Aorta (tissue), 5 donors: Measurements from ENCODE around the gene TRPM2. TPM values are rescaled to one million over a fixed set of nuclear protein-coding genes. Genes with fewer than 3 reads are reported as not detected.
"Not testable (repeated sequence)": the region's sequence is repeated elsewhere in the genome, so short reads cannot be mapped to it uniquely, and the experiment has no call there.

Source experiments
- ATAC-seq: fragments of 200-7000 bp; cut with Tn5 transposase; one replicate; pipeline ENCODE4 v1.9.1; 2022; ENCODE audit warnings: moderate library complexity; ENCODE audit not compliant: low FRiP score
- DNase-seq, 2 donors: peaks; one replicate each; pipeline ENCODE4 v3.0.0-alpha.2; 2020
- H3K27ac ChIP-seq, 2 donors: one replicate each; pipeline ENCODE4 v1.5.1; 2013; ENCODE audit warnings: low read length in 2 of 2, mild to moderate bottlenecking in 2 of 2, moderate library complexity in 2 of 2, control low read depth in 1 of 2, inconsistent platforms in 1 of 2, low read depth in 1 of 2
- H3K27me3 ChIP-seq, 2 donors: one replicate each; pipeline ENCODE4 v1.6.1; 2013; ENCODE audit warnings: control low read depth in 1 of 2, low read length in 1 of 2, mild to moderate bottlenecking in 1 of 2, moderate library complexity in 1 of 2; ENCODE audit not compliant: insufficient read depth in 2 of 2, control insufficient read depth in 1 of 2
- H3K36me3 ChIP-seq, 2 donors: one replicate each; pipeline ENCODE4 v1.6.1; 2013; ENCODE audit warnings: control low read depth in 1 of 2, low read length in 1 of 2, mild to moderate bottlenecking in 1 of 2; ENCODE audit not compliant: insufficient read depth in 2 of 2, control insufficient read depth in 1 of 2
- H3K4me1 ChIP-seq, 2 donors: one replicate each; pipeline ENCODE4 v1.6.1; 2013; ENCODE audit warnings: low read length in 2 of 2, control low read depth in 1 of 2, mild to moderate bottlenecking in 1 of 2, moderate library complexity in 1 of 2; ENCODE audit not compliant: insufficient read depth in 2 of 2, control insufficient read depth in 1 of 2
- H3K4me3 ChIP-seq, 2 donors: one replicate each; pipeline ENCODE4 v1.5.1; 2013; ENCODE audit warnings: low read length in 2 of 2, control low read depth in 1 of 2, mild to moderate bottlenecking in 1 of 2
- H3K9me3 ChIP-seq: one replicate; pipeline ENCODE4 v1.6.1; 2013; ENCODE audit warnings: mild to moderate bottlenecking, low read length; ENCODE audit not compliant: control insufficient read depth
- WGBS, 2 donors: extraction: QIAGEN DNeasy Blood & Tissue Kit; methylation state at CpG; one replicate each; pipeline ENCODE4 v1.1.7; 2013; 5-methylcytosine and 5-hydroxymethylcytosine counted together
- intact Hi-C, 2 donors: fragments of 100-400 bp; cut with DNase I; formaldehyde crosslinking; loops; one replicate each; pipeline versions ENCODE4 v1.14.2 to v1.15.0; 2022
- polyA plus RNA-seq, 2 donors: library from polyadenylated mRNA; stranded (reverse); fragments of 200-250 nt; gene quantifications; one replicate each; pipeline ENCODE4 v1.2.3, GENCODE V29; 2013
- total RNA-seq, 2 donors: library from RNA; stranded (reverse); fragmentation: NEBNext Ultra II Directional; extraction: Animal tissue kit (Norgen Biotek cat#: 25700); gene quantifications; one replicate each; pipeline ENCODE4 v1.2.1, GENCODE V29; 2021
- donor health status: healthy with polysubstance abuse.
- donor health status: Bipolar disorder and iron deficiency.
- donor health status: DM: no; HTN: no; CAD: no.
- donor health status: DM: no; HTN: no; CAD: no.
- donor health status: DM: yes; HTN: yes; CAD: no.

Gene TRPM2
- total and polyA plus RNA-seq, 4 donors: 2.2 to 15.8 (median 5.9) TPM

GRCh38 chr21:44354775-44355771, 1.7 kb downstream of the TRPM2 start:
- no peaks in the 10 kb centered on the region for H3K4me1 ChIP-seq
- 80% methylated on average over 24 of the region's 24 CpGs for WGBS, 2 donors
- no peak overlapping the region for H3K4me3 ChIP-seq
- H3K27ac ChIP-seq: no peak overlapping the region
- ATAC-seq (no peak), DNase-seq (no peak)
- intact Hi-C loops: no loop called here
- H3K36me3 ChIP-seq: no peaks in the 10 kb centered on the region
- H3K27me3 ChIP-seq: no peaks in the 10 kb centered on the region
- H3K9me3 ChIP-seq: no peaks in the 10 kb centered on the region

- H3K4me3 ChIP-seq: no peak overlapping the region
- intact Hi-C loops: no loop called here
- H3K9me3 ChIP-seq: no peaks in the 10 kb centered on the region
- H3K27ac ChIP-seq: no peak overlapping the region
- no peaks in the 10 kb centered on the region for H3K36me3 ChIP-seq
- DNase-seq (no peak), ATAC-seq (no peak)
- WGBS, 2 donors: 58 to 70% methylated on average over 11 of the region's 11 CpGs
- H3K4me1 ChIP-seq: no peaks in the 10 kb centered on the region
- no peaks in the 10 kb centered on the region for H3K27me3 ChIP-seq
Measured at GRCh38 chr21:44356160-44356559, 2.7 kb downstream of the TRPM2 start.

- H3K27me3 ChIP-seq: no peaks in the 10 kb centered on the region
- no peak overlapping the region for H3K4me3 ChIP-seq
- no peaks in the 10 kb centered on the region for H3K9me3 ChIP-seq
- no peaks in the 10 kb centered on the region for H3K36me3 ChIP-seq
- DNase-seq (no peak), ATAC-seq (no peak)
- no peak overlapping the region for H3K27ac ChIP-seq
- no peaks in the 10 kb centered on the region for H3K4me1 ChIP-seq
- intact Hi-C loops: no loop called here
- WGBS, 2 donors: 89 to 91% methylated on average over 6 of the region's 6 CpGs
Measured at GRCh38 chr21:44356636-44357035, 3.2 kb downstream of the TRPM2 start.

GRCh38 chr21:44357064-44357837, 3.8 kb downstream of the TRPM2 start:
- 84 to 86% methylated on average over 21 of the region's 21 CpGs for WGBS, 2 donors
- Histone ChIP-seq H3K4me1 (no peaks in the 10 kb centered on the region), H3K27me3 (no peaks in the 10 kb centered on the region), H3K9me3 (no peaks in the 10 kb centered on the region), H3K4me3 (no peak overlapping the region), H3K27ac (no peak overlapping the region), H3K36me3 (no peaks in the 10 kb centered on the region)
- ATAC-seq: no peak
- intact Hi-C loops: no loop called here
- no peak for DNase-seq

GRCh38 chr21:44359396-44359795, 6.0 kb downstream of the TRPM2 start:
- intact Hi-C loops: no loop called here
- H3K27ac ChIP-seq: no peak overlapping the region
- ATAC-seq: no peak
- H3K27me3 ChIP-seq: no peaks in the 10 kb centered on the region
- no peaks in the 10 kb centered on the region for H3K4me1 ChIP-seq
- peaks cover 5% of the 10 kb centered on the region for H3K9me3 ChIP-seq
- H3K4me3 ChIP-seq: no peak overlapping the region
- 89% methylated on average over 8 of the region's 8 CpGs for WGBS, 2 donors
- H3K36me3 ChIP-seq: no peaks in the 10 kb centered on the region
- DNase-seq: no peak

- no peaks in the 10 kb centered on the region for H3K4me1 ChIP-seq
- DNase-seq (peak; percentile 47 to 55), ATAC-seq (no peak)
- intact Hi-C loops: loop anchor here in 1 of 2 donors (10.0 kb wide), 1 partner anchor 55 kb away; no protein-coding TSS in a partner anchor
- H3K27ac ChIP-seq: no peak overlapping the region
- WGBS, 2 donors: 35% methylated on average over 8 of the region's 8 CpGs
- no peaks in the 10 kb centered on the region for H3K36me3 ChIP-seq
- H3K9me3 ChIP-seq: peaks cover 5% of the 10 kb centered on the region
- no peaks in the 10 kb centered on the region for H3K27me3 ChIP-seq
- H3K4me3 ChIP-seq: no peak overlapping the region
Measured at GRCh38 chr21:44360159-44360558, 6.7 kb downstream of the TRPM2 start.

- not testable (repeated sequence) for DNase-seq, H3K4me3 ChIP-seq, H3K27ac ChIP-seq, H3K36me3 ChIP-seq, H3K4me1 ChIP-seq, ATAC-seq, H3K27me3 ChIP-seq, H3K9me3 ChIP-seq
- WGBS, 2 donors: 86 to 95% methylated on average over 5 of the region's 5 CpGs
- intact Hi-C loops: loop anchor here in 1 of 2 donors (10.0 kb wide), 1 partner anchor 53 kb away; no protein-coding TSS in a partner anchor
Measured at GRCh38 chr21:44361903-44362302, 8.5 kb downstream of the TRPM2 start.

- no peaks in the 10 kb centered on the region for H3K27me3 ChIP-seq
- no peak for ATAC-seq
- WGBS, 2 donors: 94% methylated on average over 1 of the region's 1 CpG
Measured at GRCh38 chr21:44363278-44363677, 9.9 kb downstream of the TRPM2 start.

More at GRCh38 chr21:44363278-44363677, 9.9 kb downstream of the TRPM2 start:
- Histone ChIP-seq H3K36me3 (no peaks in the 10 kb centered on the region), H3K4me3 (no peak overlapping the region), H3K4me1 (no peaks in the 10 kb centered on the region), H3K9me3 (peaks cover 5% of the 10 kb centered on the region), H3K27ac (no peak overlapping the region)
- DNase-seq: no peak
- intact Hi-C loops: loop anchor here in 1 of 2 donors (10.0 kb wide), 1 partner anchor 52 kb away; no protein-coding TSS in a partner anchor
